B cell (primary cell): Measurements from ENCODE around the gene CCDC85C. TPM values are rescaled to one million over a fixed set of nuclear protein-coding genes. Genes with fewer than 3 reads are reported as not detected.

Experiments used
- ATAC-seq: fragments of 200-7000 bp; cut with Tn5 transposase; one replicate; pipeline ENCODE4 v1.10.0; 2021; ENCODE audit warnings: low read depth, mild to moderate bottlenecking, moderate number of reproducible peaks, moderate library complexity
- CTCF ChIA-PET: fragments of 350-600 bp; sonication (Branson Sonifier 250); formaldehyde crosslinking; loops from one replicate; lab custom pipeline; 2021; ENCODE audit warnings: antibody characterized with exemption, inconsistent platforms; lab: Charles Lee
- POLR2A ChIA-PET: fragments of 350-600 bp; sonication (Branson Sonifier 250); formaldehyde crosslinking; loops from one replicate; lab custom pipeline; 2021; ENCODE audit warnings: antibody characterized with exemption; lab: Charles Lee
- DNase-seq: peaks from one replicate; pipeline ENCODE4 v3.0.0; 2013
- H2AFZ ChIP-seq: 2 replicates; pipeline ENCODE4 v1.6.1; 2012; ENCODE audit warnings: mild to moderate bottlenecking, low read depth, low read length; ENCODE audit not compliant: insufficient read depth, poor library complexity, severe bottlenecking
- H3K27ac ChIP-seq, 2 donors: 1 replicate in 1 of 2; 2 replicates in 1 of 2; pipeline ENCODE4 v1.5.1; 2012 to 2013; ENCODE audit warnings: low read length in 2 of 2, mild to moderate bottlenecking in 2 of 2, moderate library complexity in 1 of 2
- H3K27me3 ChIP-seq, 4 experiments: fragments of 200-600 bp in 1 of 4; sonication (generic) in 1 of 4; replicated peaks in 1 of 4; 1 replicate in 2 of 4; 2 replicates in 2 of 4; pipeline versions ENCODE4 v1.6.1 to v1.7.0; 2013 to 2016; ENCODE audit warnings: low read length in 3 of 4, mild to moderate bottlenecking in 2 of 4, mixed read lengths in 1 of 4, moderate library complexity in 1 of 4; ENCODE audit not compliant: insufficient read depth in 4 of 4, control insufficient read depth in 3 of 4; ENCODE audit errors: control extremely low read depth in 1 of 4
- H3K36me3 ChIP-seq, 2 experiments: replicated peaks in 1 of 2; 1 replicate in 1 of 2; 2 replicates in 1 of 2; pipeline versions ENCODE4 v1.6.1 to v1.7.1; 2013; ENCODE audit warnings: low read length in 1 of 2; ENCODE audit not compliant: insufficient read depth in 2 of 2, control insufficient read depth in 1 of 2; ENCODE audit errors: control extremely low read depth in 1 of 2, extremely low read depth in 1 of 2
- H3K4me1 ChIP-seq, 2 donors: fragments of 200-600 bp in 1 of 2; sonication (generic) in 1 of 2; 1 replicate in 1 of 2; 2 replicates in 1 of 2; pipeline versions ENCODE4 v1.5.1 to v1.6.1; 2013 to 2017; ENCODE audit warnings: low read length in 2 of 2; ENCODE audit not compliant: control insufficient read depth in 2 of 2, insufficient read depth in 2 of 2
- H3K4me2 ChIP-seq: replicated peaks from 2 replicates; pipeline ENCODE3; 2012; ENCODE audit warnings: mild to moderate bottlenecking, low read depth, low read length; ENCODE audit not compliant: poor library complexity, severe bottlenecking
- H3K4me3 ChIP-seq, 5 experiments: fragments of 200-600 bp in 1 of 5; sonication (generic) in 1 of 5; 1 replicate in 3 of 5; 2 replicates in 2 of 5; pipeline versions ENCODE4 v1.5.1 to v1.7.0; 2011 to 2016; ENCODE audit warnings: low read length in 4 of 5, mild to moderate bottlenecking in 4 of 5, low read depth in 2 of 5, control low read depth in 1 of 5, moderate library complexity in 1 of 5; ENCODE audit not compliant: insufficient read depth in 1 of 5; ENCODE audit errors: control extremely low read depth in 1 of 5, extremely low read depth in 1 of 5
- H3K79me2 ChIP-seq: fragments of 200-600 bp; sonication (generic); one replicate; pipeline ENCODE4 v1.6.0; 2016; ENCODE audit warnings: low read length; ENCODE audit not compliant: control insufficient read depth, insufficient read depth
- H3K9ac ChIP-seq: fragments of 200-600 bp; sonication (generic); 2 replicates; pipeline ENCODE4 v1.6.1; 2017; ENCODE audit warnings: mild to moderate bottlenecking, low read length, moderate library complexity
- H3K9me3 ChIP-seq, 3 donors: one replicate each; pipeline versions ENCODE4 v1.6.1 to v1.7.1; 2013; ENCODE audit warnings: low read length in 2 of 3; ENCODE audit not compliant: control insufficient read depth in 2 of 3, insufficient read depth in 1 of 3; ENCODE audit errors: control extremely low read depth in 1 of 3
- H4K20me1 ChIP-seq: 2 replicates; pipeline ENCODE4 v1.6.0; 2012; ENCODE audit warnings: mild to moderate bottlenecking, low read length; ENCODE audit not compliant: insufficient read depth, control insufficient read depth, poor library complexity, severe bottlenecking
- H3K27ac Mint-ChIP-seq: one replicate; pipeline ENCODE4 v1.8.0; 2021; ENCODE audit warnings: mixed read lengths
- H3K27me3 Mint-ChIP-seq: one replicate; pipeline ENCODE4 v1.8.0; 2021; ENCODE audit warnings: mixed read lengths
- H3K4me1 Mint-ChIP-seq: one replicate; pipeline ENCODE4 v1.8.0; 2021; ENCODE audit warnings: mixed read lengths
- H3K4me3 Mint-ChIP-seq: one replicate; pipeline ENCODE4 v1.8.0; 2021; ENCODE audit warnings: mixed read lengths
- H3K9me3 Mint-ChIP-seq: one replicate; pipeline ENCODE4 v1.8.0; 2022; ENCODE audit warnings: mixed read lengths; ENCODE audit not compliant: insufficient read depth
- EZH2 ChIP-seq: IDR thresholded peaks from 2 replicates; pipeline ENCODE4 v1.6.1; 2012; ENCODE audit warnings: borderline replicate concordance, low read depth, mild to moderate bottlenecking, moderate library complexity, low read length; ENCODE audit not compliant: insufficient read depth, poor library complexity, severe bottlenecking
- WGBS: methylation state at CpG from one replicate; pipeline ENCODE4 v1.1.5; 2013; ENCODE audit warnings: missing lambda C conversion rate; ENCODE audit not compliant: insufficient coverage; 5-methylcytosine and 5-hydroxymethylcytosine counted together
- intact Hi-C: fragments of 100-400 bp; cut with micrococcal nuclease; formaldehyde crosslinking; loops from one replicate; pipeline ENCODE4 v1.10.0; 2022
- polyA plus RNA-seq: library from polyadenylated mRNA; depleted of rRNA; stranded (reverse); fragments of >200 nt; gene quantifications from 2 replicates; pipeline ENCODE4 v1.2.3, GENCODE V29; 2012
- total RNA-seq, 2 donors: library from RNA; stranded (reverse); fragments of 120-200 nt in 1 of 2; gene quantifications; 1 replicate in 1 of 2; 2 replicates in 1 of 2; pipeline versions ENCODE4 v1.2.3 to v1.2.4, GENCODE V29; 2013 to 2022
- TF ChIP-seq, protein P1 (sequence below): fragments of 200-600 bp; IDR thresholded peaks from one replicate; pipeline ENCODE4 v1.8.0; 2022; ENCODE audit warnings: antibody characterized with exemption, mild to moderate bottlenecking

CCDC85C gene
- total and polyA plus RNA-seq, 2 donors (not counting 1 experiment from before 2014, with no cell fraction given), result 0.52 to 2.7 TPM

DNA sequence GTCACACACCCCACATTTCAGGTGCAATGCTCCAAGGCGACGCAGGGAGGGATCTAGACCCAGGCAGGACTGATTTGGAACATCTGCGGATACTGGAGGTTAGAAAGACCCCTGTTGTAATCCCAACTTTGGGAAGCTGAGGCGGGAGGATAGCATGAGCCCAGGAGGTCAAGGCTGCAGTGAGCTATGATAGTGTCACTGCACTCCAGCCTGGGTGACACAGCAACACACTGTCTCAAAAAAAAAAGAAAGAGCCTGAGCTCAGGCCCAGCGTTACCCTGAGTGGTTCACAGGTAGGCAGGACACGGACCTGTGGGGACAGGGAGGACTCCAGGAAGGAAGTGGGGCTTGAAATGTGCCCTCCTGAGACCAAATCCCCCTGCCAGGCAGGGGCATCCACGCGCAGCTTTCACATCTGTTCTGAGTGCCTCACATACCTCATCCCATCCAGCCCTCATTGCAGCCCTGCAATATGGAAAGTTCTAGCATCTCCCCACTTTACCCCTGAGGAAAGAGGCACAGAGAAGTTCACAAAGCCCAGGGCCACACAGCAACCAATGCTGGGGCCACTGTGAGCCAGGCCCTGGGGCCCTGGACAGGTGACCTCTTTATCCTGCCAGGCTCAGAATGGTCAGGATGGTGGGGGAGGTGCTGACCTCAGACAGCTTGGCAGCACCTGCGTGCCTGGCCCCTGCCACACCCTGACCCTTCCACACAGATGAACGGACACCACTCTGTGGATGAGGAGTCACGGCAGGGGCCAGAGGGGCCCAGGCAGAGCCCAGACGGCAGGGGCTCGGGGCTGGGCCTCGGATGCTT lies 34.1 kb downstream of the CCDC85C start:
- Histone ChIP-seq H3K79me2 (no peaks in the 10 kb centered on the region), H3K4me2 (no peak overlapping the region), H3K9me3 (no peaks in the 10 kb centered on the region), H3K4me1 (peaks cover 0 to 8% of the 10 kb centered on the region in 2 donors), H3K27ac (no peak overlapping the region), H3K27me3 (no peaks in the 10 kb centered on the region), H4K20me1 (no peaks in the 10 kb centered on the region), H3K4me3 (no peak overlapping the region), H3K9ac (no peak overlapping the region), H3K36me3 (no peaks in the 10 kb centered on the region), H2AFZ (no peak overlapping the region)
- H3K9me3 Mint-ChIP-seq, result no peaks in the 10 kb centered on the region
- intact Hi-C loops, result no loop called here
- no peak for ATAC-seq
- 53% methylated on average over 13 of the region's 14 CpGs for WGBS
- no peak for TF ChIP-seq EZH2
- TF ChIP-seq, protein P1, sequence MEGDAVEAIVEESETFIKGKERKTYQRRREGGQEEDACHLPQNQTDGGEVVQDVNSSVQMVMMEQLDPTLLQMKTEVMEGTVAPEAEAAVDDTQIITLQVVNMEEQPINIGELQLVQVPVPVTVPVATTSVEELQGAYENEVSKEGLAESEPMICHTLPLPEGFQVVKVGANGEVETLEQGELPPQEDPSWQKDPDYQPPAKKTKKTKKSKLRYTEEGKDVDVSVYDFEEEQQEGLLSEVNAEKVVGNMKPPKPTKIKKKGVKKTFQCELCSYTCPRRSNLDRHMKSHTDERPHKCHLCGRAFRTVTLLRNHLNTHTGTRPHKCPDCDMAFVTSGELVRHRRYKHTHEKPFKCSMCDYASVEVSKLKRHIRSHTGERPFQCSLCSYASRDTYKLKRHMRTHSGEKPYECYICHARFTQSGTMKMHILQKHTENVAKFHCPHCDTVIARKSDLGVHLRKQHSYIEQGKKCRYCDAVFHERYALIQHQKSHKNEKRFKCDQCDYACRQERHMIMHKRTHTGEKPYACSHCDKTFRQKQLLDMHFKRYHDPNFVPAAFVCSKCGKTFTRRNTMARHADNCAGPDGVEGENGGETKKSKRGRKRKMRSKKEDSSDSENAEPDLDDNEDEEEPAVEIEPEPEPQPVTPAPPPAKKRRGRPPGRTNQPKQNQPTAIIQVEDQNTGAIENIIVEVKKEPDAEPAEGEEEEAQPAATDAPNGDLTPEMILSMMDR, result no peak
- H3K27ac Mint-ChIP-seq, result no peak overlapping the region
- POLR2A ChIA-PET, result no interaction called here
- peaks cover 11% of the 10 kb centered on the region for H3K4me1 Mint-ChIP-seq
- H3K27me3 Mint-ChIP-seq, result no peaks in the 10 kb centered on the region
- CTCF ChIA-PET, result interaction anchor here (0.6 kb wide), 1 partner anchor 24 kb away, joined by 4 read pairs; no protein-coding TSS in a partner anchor
- no peak overlapping the region for H3K4me3 Mint-ChIP-seq
- no peak for DNase-seq
